GM20431 (cell line): ENCODE results near the gene RBMS3.

Experiments
- in situ Hi-C: fragments of 300-500 bp; cut with MseI, MboI; formaldehyde crosslinking; loops from one replicate; pipeline ENCODE4 v1.15.0; 2020; ENCODE audit warnings: low sequenced_read_pairs; ENCODE audit not compliant: unreplicated experiment

Gene RBMS3

GRCh38 chr3:29892976-29893554 lies 612.2 kb downstream of the RBMS3 start:
- in situ Hi-C loops, result no loop called here

GRCh38 chr3:29896856-29897255 lies 616.0 kb downstream of the RBMS3 start:
- in situ Hi-C loops, result no loop called here

DNA sequence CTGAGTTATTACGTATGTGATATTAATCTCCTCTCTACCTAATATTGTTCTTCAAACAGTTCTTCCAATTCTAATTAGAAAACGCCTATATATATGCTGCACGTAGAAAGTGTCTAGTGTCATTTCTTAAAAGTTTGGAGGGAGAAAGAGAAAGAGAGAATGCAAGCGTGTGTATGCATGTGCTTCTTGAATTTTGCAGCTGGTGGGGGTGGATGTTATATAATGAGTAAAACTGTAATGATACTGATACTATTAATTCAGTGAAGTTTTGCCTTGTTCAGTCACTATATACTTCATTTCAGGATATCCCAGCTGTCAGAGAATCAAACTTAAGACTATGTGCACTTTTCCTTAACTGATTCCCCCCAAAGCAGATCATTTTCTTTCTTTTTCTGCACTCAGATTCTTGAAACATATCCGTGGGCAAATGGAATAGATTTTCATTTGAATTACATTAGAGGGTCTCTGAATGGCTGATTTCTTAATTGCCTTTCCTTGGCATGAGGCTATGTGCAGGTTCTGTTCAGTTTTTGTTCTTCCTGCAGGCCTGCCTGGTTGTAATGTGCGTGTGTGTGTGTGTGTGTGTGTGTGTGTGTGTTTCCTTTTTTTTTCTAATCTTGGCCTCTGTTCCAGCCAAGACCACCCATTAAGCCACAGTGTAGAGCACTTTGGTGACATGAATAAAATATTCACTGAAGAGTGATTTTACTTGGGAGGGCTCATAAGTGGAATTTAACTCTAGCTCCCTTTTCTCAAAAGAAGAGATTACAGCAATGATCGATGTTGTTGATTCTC lies 617.5 kb downstream of the RBMS3 start:
- in situ Hi-C loops, result no loop called here

GRCh38 chr3:29899021-29899420 lies 618.1 kb downstream of the RBMS3 start:
- in situ Hi-C loops, result no loop called here

DNA sequence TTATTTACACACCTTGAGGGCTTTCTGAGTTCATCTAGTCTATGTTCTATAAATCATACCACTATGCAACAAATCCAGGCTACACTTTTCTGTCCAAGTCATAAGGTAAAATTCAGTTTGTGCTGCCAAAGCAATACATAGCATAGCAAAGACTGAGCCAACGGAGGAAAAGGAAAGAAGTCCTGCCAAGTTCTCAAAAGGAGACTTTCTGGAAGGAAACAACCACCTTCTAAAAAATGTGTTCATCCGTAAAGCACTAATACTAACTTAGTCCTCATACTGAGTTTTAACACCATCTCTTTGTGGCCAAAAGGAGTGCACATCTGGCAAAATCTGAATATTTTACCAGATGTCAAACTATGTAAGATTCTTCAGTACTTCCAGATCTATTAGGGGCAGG lies 620.2 kb downstream of the RBMS3 start:
- in situ Hi-C loops, result no loop called here

DNA sequence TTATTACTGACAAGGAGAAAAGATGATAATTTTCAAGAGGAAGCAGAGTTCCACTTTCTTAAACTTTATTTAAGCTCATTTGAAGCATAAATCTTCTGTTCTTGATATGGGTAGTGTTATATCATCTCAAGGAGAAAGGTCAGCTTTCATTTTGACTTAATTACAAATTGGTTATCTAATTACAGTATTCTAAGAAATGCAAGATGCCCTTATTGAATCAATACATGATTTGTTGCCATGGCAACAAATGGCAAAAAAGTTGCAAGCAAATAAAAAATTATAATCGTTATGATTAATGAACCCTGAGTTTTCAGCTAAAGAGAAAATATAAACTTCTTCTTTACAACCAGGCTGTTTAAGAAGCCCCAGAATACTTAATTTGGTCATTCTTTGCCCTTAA lies 622.7 kb downstream of the RBMS3 start:
- in situ Hi-C loops, result no loop called here

- in situ Hi-C loops, result no loop called here
Measured at GRCh38 chr3:29906906-29907305, 626.0 kb downstream of the RBMS3 start.

GRCh38 chr3:29912600-29913288 lies 631.9 kb downstream of the RBMS3 start:
- in situ Hi-C loops, result no loop called here

DNA sequence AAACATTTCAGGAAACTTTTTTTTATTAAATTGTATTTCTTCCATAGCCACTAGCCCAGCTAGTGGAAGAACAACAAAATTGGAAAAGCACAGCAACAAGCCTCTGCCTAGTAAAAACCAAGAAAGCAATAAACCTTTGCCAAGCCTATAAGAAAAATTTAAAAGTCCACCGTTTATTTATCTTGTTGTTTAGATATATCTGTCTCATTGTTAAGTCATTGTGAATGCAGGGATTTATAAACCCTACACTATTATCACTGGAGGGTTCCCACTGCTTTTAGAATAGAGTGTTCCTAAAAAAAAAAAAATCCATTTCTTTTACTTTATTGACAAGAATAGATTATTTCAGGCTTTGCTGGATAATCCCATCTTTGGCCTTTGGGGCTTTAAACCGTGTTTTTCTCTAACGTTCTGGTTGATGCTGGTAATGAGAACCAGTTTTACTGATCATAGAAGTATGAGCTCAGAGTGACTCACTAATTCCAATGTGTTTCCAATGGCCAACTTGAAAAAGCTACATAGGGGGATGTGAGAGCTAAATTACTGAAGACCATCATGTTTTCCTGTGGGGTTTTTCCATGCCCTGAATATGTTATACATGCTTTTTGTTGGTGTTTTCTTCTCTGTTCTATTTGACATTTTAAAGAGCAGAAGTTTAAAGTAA lies 634.1 kb downstream of the RBMS3 start:
- in situ Hi-C loops, result no loop called here

GRCh38 chr3:29919571-29919970 lies 638.7 kb downstream of the RBMS3 start:
- in situ Hi-C loops, result no loop called here

GRCh38 chr3:29922992-29923746 lies 642.3 kb downstream of the RBMS3 start:
- in situ Hi-C loops, result no loop called here

DNA sequence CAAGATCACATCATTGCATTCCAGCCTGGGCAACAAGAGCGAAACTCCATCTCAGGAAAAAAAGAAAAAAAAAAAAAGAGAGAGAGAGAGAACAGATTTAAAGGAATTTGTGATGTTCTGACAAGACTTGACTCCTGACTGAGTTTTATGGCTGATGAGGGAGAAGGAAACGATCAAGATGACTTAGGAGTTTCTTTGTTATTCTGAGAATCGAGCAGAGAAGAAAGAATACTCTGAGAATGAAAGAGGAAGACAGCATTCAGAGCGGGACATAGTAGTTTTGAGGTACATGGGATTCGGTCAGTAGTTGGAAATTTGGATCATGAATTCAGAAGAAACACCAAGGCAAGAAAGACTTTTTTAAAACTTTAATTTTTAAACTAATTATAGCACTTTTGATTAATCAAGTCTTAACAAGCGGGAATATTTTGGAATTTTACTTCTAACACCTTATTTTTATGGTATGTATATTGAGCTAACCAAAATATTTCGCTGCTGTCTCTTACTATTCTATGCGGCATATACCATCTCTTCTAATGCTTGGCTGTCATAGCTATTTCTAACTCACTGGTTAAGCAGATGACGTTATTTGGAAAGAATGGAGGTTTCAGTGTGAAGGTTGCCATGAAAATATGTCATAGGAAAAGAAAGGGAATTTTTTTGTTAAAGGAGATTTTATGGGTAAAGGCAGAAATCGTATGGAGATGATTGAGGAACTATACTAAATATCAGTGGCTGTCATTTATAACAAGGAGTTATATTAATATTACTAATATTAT lies 644.1 kb downstream of the RBMS3 start:
- in situ Hi-C loops, result no loop called here

- in situ Hi-C loops, result no loop called here
Measured at GRCh38 chr3:29926378-29926777, 645.5 kb downstream of the RBMS3 start.

DNA sequence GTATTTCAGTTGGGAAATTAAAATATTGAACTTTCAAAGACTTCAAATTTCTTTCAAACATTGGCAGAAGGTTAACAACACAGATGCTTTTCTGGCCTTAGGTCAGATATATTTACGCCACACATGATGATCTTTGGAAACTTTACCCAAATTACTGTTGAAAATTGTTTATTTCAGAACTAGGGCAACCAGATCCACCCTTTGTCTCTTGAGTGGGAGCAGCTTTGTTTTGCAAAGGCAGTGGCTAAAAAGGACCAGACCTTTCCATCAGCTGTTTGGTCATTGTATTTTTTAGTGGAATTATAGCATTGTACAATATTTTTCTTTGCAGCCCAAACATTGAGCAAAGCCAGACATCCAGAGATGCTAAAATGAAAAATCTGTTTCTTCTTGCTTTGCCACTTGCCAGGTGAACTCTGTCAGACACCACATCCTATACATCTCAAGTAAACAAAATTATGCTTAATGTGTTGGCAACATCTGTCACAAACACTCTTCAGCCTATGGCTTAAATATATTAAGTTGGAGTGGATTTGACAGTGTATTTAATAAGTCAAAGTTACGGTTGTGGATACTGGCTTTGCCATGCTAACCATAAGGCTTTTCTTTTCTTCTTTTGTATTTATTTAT lies 651.9 kb downstream of the RBMS3 start:
- in situ Hi-C loops, result no loop called here

GRCh38 chr3:29933802-29934490 lies 653.1 kb downstream of the RBMS3 start:
- in situ Hi-C loops, result no loop called here

DNA sequence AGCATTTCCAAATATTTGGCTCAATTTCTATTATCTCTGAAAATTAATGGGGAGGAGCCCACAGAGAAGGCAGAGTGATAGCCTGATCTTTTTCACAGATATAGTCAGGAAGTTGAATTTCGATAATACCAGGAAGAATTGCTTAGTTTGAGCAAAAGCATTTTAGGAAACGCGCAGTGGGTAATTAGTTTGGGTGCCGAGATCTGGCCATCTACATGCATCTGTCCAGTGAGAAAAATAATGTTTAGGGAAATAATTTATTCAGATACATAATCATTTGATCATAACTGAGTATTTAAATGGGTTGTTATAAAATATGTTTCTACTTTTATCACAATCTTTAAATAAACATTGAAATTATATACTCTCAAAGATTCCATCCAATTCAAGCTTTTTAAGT lies 653.9 kb downstream of the RBMS3 start:
- in situ Hi-C loops, result no loop called here

- in situ Hi-C loops, result no loop called here
Measured at GRCh38 chr3:29936054-29936453, 655.2 kb downstream of the RBMS3 start.

DNA sequence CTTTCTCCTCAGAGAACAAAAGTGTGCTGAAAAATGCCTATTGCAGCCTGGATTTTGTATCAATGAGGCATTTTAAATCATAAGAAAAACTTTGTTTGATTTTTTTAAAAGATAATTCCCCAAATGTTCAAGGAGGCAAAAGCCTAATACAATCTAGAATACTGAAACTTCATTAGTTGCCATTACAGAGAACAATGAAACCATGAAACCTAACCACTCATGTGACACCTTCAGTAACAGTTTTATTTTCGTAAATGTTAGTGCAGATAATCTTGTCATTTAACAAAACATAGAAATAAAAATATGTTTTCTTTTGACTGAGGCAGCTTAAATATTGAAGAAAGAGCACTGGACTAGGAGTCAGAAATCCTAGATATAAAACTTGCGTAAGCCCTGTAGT lies 655.9 kb downstream of the RBMS3 start:
- in situ Hi-C loops, result no loop called here
